SKM-1 (cell line): ENCODE data around the gene RPS6KA2.
"Not testable (repeated sequence)": the region's sequence is repeated elsewhere in the genome, so short reads cannot be mapped to it uniquely, and the experiment has no call there.

ENCODE experiments used
- DNase-seq: peaks from one replicate; lab custom pipeline; 2025; ENCODE audit not compliant: unreplicated experiment; lab: John Stamatoyannopoulos, UW

Gene RPS6KA2

GRCh38 chr6:166411271-166411670 lies 215.8 kb downstream of the RPS6KA2 start:
- DNase-seq = no peak

GRCh38 chr6:166410426-166410935 lies 216.6 kb downstream of the RPS6KA2 start:
- no peak for DNase-seq

- DNase-seq = no peak
Measured at GRCh38 chr6:166408936-166409755, 217.9 kb downstream of the RPS6KA2 start.

GRCh38 chr6:166406197-166406596 lies 220.9 kb downstream of the RPS6KA2 start:
- DNase-seq = no peak

- no peak for DNase-seq
Measured at GRCh38 chr6:166405386-166405785, 221.7 kb downstream of the RPS6KA2 start.

GRCh38 chr6:166402582-166403277 lies 224.3 kb downstream of the RPS6KA2 start:
- no peak for DNase-seq

GRCh38 chr6:166400649-166401250 lies 226.3 kb downstream of the RPS6KA2 start:
- peak; percentile 60 for DNase-seq

- DNase-seq = no peak
Measured at GRCh38 chr6:166400181-166400580, 226.9 kb downstream of the RPS6KA2 start.

- DNase-seq = no peak
Measured at GRCh38 chr6:166398348-166398747, 228.7 kb downstream of the RPS6KA2 start.

GRCh38 chr6:166397849-166398248 lies 229.2 kb downstream of the RPS6KA2 start:
- no peak for DNase-seq

- DNase-seq = no peak
Measured at GRCh38 chr6:166395778-166396177, 231.3 kb downstream of the RPS6KA2 start.

- DNase-seq = no peak
Measured at GRCh38 chr6:166395351-166395750, 231.7 kb downstream of the RPS6KA2 start.

- DNase-seq = no peak
Measured at GRCh38 chr6:166394036-166394892, 232.8 kb downstream of the RPS6KA2 start.

- DNase-seq = no peak
Measured at GRCh38 chr6:166393535-166393823, 233.6 kb downstream of the RPS6KA2 start.

- not testable (repeated sequence) for DNase-seq
Measured at GRCh38 chr6:166392755-166393534, 234.1 kb downstream of the RPS6KA2 start.

- no peak for DNase-seq
Measured at GRCh38 chr6:166389119-166389518, 237.9 kb downstream of the RPS6KA2 start.

GRCh38 chr6:166388290-166389004 lies 238.6 kb downstream of the RPS6KA2 start:
- no peak for DNase-seq

GRCh38 chr6:166387642-166388289 lies 239.3 kb downstream of the RPS6KA2 start:
- DNase-seq = no peak

GRCh38 chr6:166387098-166387497 lies 240.0 kb downstream of the RPS6KA2 start:
- not testable (repeated sequence) for DNase-seq
